Upper lobe of right lung (tissue), 1 donor: ENCODE measurements around the gene APOA5. TPM values are rescaled to one million over a fixed set of nuclear protein-coding genes. Genes with fewer than 3 reads are reported as not detected.
A peak's percentile ranks its signal among the peaks of the same experiment; 100 is the strongest.
"Not testable (repeated sequence)": the region's sequence is repeated elsewhere in the genome, so short reads cannot be mapped to it uniquely, and the experiment has no call there.

Experiments used
- ATAC-seq: fragments of 200-7000 bp; cut with Tn5 transposase; one replicate; pipeline ENCODE4 v1.9.1; 2020; ENCODE audit warnings: mild to moderate bottlenecking, moderate library complexity
- DNase-seq: peaks from one replicate; pipeline ENCODE4 v3.0.0-alpha.2; 2020
- H3K27ac ChIP-seq: fragments of 200-600 bp; one replicate; pipeline ENCODE4 v1.8.0; 2022
- H3K27me3 ChIP-seq: fragments of 200-600 bp; one replicate; pipeline ENCODE4 v1.8.0; 2022; ENCODE audit warnings: mild to moderate bottlenecking
- H3K36me3 ChIP-seq: fragments of 200-600 bp; one replicate; pipeline ENCODE4 v1.8.0; 2022
- H3K4me1 ChIP-seq: fragments of 200-600 bp; one replicate; pipeline ENCODE4 v1.8.0; 2022
- H3K4me3 ChIP-seq: fragments of 200-600 bp; one replicate; pipeline ENCODE4 v1.8.0; 2022; ENCODE audit warnings: mild to moderate bottlenecking
- H3K9me3 ChIP-seq: fragments of 200-600 bp; one replicate; pipeline ENCODE4 v1.8.0; 2022
- intact Hi-C: fragments of 100-400 bp; cut with DNase I; formaldehyde crosslinking; loops from one replicate; pipeline ENCODE4 v1.11.0; 2022
- total RNA-seq: library from RNA; stranded (reverse); fragmentation: NEBNext Ultra II Directional; extraction: Animal tissue kit (Norgen Biotek cat#: 25700); gene quantifications from one replicate; pipeline ENCODE4 v1.2.1, GENCODE V29; 2021
- TF ChIP-seq, protein P1 (sequence below): fragments of 200-600 bp; IDR thresholded peaks from one replicate; pipeline ENCODE4 v1.8.0; 2022; ENCODE audit warnings: antibody characterized with exemption
- donor health status: DM: no; HTN: yes; CAD: no; lungs with severe emphysema.

APOA5 gene
- total RNA-seq, 1 donor from 2014 or later = not detected

- H3K4me1 ChIP-seq = peaks cover 24% of the 10 kb centered on the region
- intact Hi-C loops = no loop called here
- H3K36me3 ChIP-seq = peaks cover 32% of the 10 kb centered on the region
- no peaks in the 10 kb centered on the region for H3K9me3 ChIP-seq
- H3K27me3 ChIP-seq = no peaks in the 10 kb centered on the region
- ATAC-seq (no peak), DNase-seq (no peak)
- peak overlapping the region; percentile 70 for H3K4me3 ChIP-seq
- TF ChIP-seq, protein P1, sequence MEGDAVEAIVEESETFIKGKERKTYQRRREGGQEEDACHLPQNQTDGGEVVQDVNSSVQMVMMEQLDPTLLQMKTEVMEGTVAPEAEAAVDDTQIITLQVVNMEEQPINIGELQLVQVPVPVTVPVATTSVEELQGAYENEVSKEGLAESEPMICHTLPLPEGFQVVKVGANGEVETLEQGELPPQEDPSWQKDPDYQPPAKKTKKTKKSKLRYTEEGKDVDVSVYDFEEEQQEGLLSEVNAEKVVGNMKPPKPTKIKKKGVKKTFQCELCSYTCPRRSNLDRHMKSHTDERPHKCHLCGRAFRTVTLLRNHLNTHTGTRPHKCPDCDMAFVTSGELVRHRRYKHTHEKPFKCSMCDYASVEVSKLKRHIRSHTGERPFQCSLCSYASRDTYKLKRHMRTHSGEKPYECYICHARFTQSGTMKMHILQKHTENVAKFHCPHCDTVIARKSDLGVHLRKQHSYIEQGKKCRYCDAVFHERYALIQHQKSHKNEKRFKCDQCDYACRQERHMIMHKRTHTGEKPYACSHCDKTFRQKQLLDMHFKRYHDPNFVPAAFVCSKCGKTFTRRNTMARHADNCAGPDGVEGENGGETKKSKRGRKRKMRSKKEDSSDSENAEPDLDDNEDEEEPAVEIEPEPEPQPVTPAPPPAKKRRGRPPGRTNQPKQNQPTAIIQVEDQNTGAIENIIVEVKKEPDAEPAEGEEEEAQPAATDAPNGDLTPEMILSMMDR = no peak
- H3K27ac ChIP-seq = peak overlapping the region; percentile 93
Measured at GRCh38 chr11:116771935-116772334, 19.7 kb downstream of the APOA5 start.

GRCh38 chr11:116762132-116762531 lies 29.5 kb downstream of the APOA5 start:
- H3K27ac ChIP-seq = no peak overlapping the region
- intact Hi-C loops = no loop called here
- no peak for DNase-seq
- no peak overlapping the region for H3K4me3 ChIP-seq
- H3K36me3 ChIP-seq = peaks cover 84% of the 10 kb centered on the region
- no peaks in the 10 kb centered on the region for H3K27me3 ChIP-seq
- H3K9me3 ChIP-seq = no peaks in the 10 kb centered on the region
- H3K4me1 ChIP-seq = no peaks in the 10 kb centered on the region
- ATAC-seq = no peak
- TF ChIP-seq, protein P1 = no peak

GRCh38 chr11:116756044-116756443 lies 35.6 kb downstream of the APOA5 start:
- H3K27ac ChIP-seq, H3K9me3 ChIP-seq, H3K4me1 ChIP-seq, H3K27me3 ChIP-seq, intact Hi-C loops, ATAC-seq, H3K4me3 ChIP-seq, DNase-seq: not testable (repeated sequence)
- peaks cover 98% of the 10 kb centered on the region for H3K36me3 ChIP-seq

DNA sequence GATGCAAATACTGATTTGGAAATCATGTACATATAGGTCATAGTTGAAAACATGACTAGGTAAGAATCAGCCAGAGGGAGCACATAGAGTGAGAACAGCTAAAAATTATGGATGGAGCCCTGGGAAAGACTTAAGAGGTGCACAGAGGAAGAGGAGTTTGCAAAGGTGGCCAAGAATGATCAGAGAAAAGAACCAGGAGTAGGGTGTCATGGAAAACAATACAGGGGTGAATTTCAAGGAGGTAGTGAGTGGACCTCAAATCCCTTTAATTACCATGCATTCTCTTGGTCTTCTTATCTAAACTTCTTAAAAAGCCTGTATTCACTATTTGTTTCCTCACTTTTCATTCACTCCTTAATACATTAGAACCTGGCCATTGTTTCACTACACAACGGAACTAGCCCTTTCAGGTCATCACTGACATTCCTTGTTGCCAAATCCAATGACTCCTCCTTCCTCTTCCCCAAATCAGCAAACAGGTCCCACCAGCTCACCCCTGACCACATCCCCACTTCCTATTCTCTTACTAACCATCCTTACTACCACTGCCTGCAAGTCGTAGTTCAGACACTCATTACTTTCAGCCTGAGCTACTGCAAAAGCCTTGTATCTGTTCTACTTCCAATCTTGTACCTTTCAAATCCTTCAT lies 41.5 kb downstream of the APOA5 start:
- H3K27me3 ChIP-seq = no peaks in the 10 kb centered on the region
- no peak overlapping the region for H3K4me3 ChIP-seq
- no peaks in the 10 kb centered on the region for H3K4me1 ChIP-seq
- peak; percentile 55 for ATAC-seq
- TF ChIP-seq, protein P1 = no peak
- intact Hi-C loops = no loop called here
- H3K36me3 ChIP-seq = peaks cover 94% of the 10 kb centered on the region
- no peak overlapping the region for H3K27ac ChIP-seq
- DNase-seq = no peak
- H3K9me3 ChIP-seq = no peaks in the 10 kb centered on the region

DNA sequence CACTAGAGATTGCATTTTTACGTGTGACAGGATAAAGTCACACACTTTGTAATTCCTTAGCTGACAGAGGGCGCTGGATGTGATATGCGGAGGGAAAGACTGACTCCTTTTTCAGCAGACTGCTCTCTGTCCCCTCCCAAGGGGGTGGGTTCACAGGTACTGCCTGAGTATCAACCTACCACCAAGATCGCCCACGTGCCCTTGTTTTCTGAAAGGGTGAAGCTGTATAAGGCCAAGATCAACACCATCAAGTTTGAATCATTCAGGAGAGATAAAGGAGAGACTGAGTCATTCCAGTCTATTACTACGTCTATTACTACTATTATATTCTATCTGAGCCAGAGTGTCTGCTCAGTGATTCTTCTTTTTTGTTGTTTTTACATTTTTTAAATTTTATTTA lies 49.6 kb downstream of the APOA5 start:
- DNase-seq = no peak
- intact Hi-C loops = no loop called here
- Histone ChIP-seq H3K4me3 (no peak overlapping the region), H3K27ac (no peak overlapping the region), H3K4me1 (no peaks in the 10 kb centered on the region), H3K36me3 (peaks cover 17% of the 10 kb centered on the region), H3K9me3 (no peaks in the 10 kb centered on the region), H3K27me3 (no peaks in the 10 kb centered on the region)
- TF ChIP-seq, protein P1 = no peak
- ATAC-seq = peak; percentile 33

DNA sequence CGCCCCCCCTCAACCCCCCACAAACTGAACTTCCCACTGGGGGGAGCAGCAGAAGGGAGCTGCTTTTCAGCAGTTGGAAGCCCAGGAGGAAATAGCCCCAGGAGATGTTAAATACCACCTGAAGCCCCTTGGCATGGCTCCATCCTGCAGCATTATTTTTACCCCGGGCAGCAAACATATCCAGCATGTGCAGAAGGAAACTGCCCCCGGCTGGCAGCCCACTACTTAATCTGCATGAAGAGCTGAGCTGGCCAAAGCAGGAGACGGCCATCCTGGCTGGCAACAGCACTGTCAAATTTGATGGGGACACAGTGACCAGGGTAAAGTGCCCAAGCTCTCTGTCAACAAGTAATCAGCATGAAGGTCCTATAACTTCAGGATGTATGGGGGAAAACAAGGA lies 50.9 kb downstream of the APOA5 start:
- Histone ChIP-seq H3K9me3 (no peaks in the 10 kb centered on the region), H3K4me3 (no peak overlapping the region), H3K27ac (no peak overlapping the region), H3K4me1 (no peaks in the 10 kb centered on the region), H3K36me3 (peaks cover 4% of the 10 kb centered on the region), H3K27me3 (no peaks in the 10 kb centered on the region)
- no peak for DNase-seq
- ATAC-seq = no peak
- TF ChIP-seq, protein P1 = no peak
- intact Hi-C loops = no loop called here

Other genes with a start within 250 kb of the APOA5 start
- 17.7 TPM for gene BUD13, start 18.9 kb downstream of the APOA5 start, total RNA-seq
- gene ZPR1, start 3.9 kb downstream of the APOA5 start, total RNA-seq = 43.1 TPM
- gene APOA4, start 31.4 kb upstream of the APOA5 start, total RNA-seq = not detected
- gene APOC3, start 38.0 kb upstream of the APOA5 start, total RNA-seq = not detected
- gene APOA1, start 45.7 kb upstream of the APOA5 start, total RNA-seq = 5.4 TPM